ENCODE results near the gene SEMA4D.

- TF ChIP-seq TAF15 (IDR thresholded peaks at IDR 0.05; ENCODE audit: low read depth, low read length, poor library complexity, severe bottlenecking), result no peak
- TF ChIP-seq ZNF292 (CRISPR knock-in tag; IDR thresholded peaks at IDR 0.05; ENCODE audit: borderline replicate concordance, low read depth), result no peak
- TF ChIP-seq PHF20 (CRISPR knock-in tag; IDR thresholded peaks at IDR 0.05), result no peak
- no peak for TF ChIP-seq ARID4A (CRISPR knock-in tag; IDR thresholded peaks at IDR 0.05; ENCODE audit: borderline replicate concordance)
- no peak for TF ChIP-seq SMARCC2 (IDR thresholded peaks at IDR 0.05)
- no peak for TF ChIP-seq REST (IDR thresholded peaks at IDR 0.05; ENCODE audit: borderline replicate concordance in 1 of 2, low read depth in 1 of 2, low read length in 2 of 2)
- TF ChIP-seq SKI (IDR thresholded peaks at IDR 0.05; ENCODE audit: partially characterized antibody), result no peak
- no peak for TF ChIP-seq CTCF (CRISPR knock-in tag; IDR thresholded peaks at IDR 0.05)
These were observed 28.9 kb downstream of the SEMA4D start for GRCh38 chr9:89469003-89469402.
